A673 (cell line): ENCODE data around the gene HMOX2. TPM values are rescaled to one million over a fixed set of nuclear protein-coding genes. Genes with fewer than 3 reads are reported as not detected.

Experiments used
- BruUV-seq: library from RNA; stranded (reverse); fragments of 400-500 nt; replicated peaks from 2 replicates; lab custom pipeline; 2021; lab: Mats Ljungman, UMichigan
- CTCF ChIA-PET: fragments of 300-600 bp; sonication (Branson Sonifier 250); formaldehyde crosslinking; loops from one replicate; lab custom pipeline; 2022; ENCODE audit warnings: antibody characterized with exemption; lab: Charles Lee
- POLR2A ChIA-PET: fragments of 300-600 bp; sonication (Branson Sonifier 250); formaldehyde crosslinking; loops from one replicate; lab custom pipeline; 2022; ENCODE audit warnings: antibody characterized with exemption; ENCODE audit not compliant: low non-redundant PET; lab: Charles Lee
- DNase-seq: peaks from one replicate; pipeline ENCODE4 v3.0.0-alpha.2; 2015; ENCODE audit warnings: low spot score
- H3K27ac ChIP-seq: fragments of 200-600 bp; sonication (generic); 2 replicates; pipeline ENCODE4 v1.5.1; 2016; ENCODE audit warnings: mixed run types, low read depth, mild to moderate bottlenecking, mixed read lengths, antibody characterized with exemption, low read length; ENCODE audit not compliant: poor library complexity, severe bottlenecking
- H3K27me3 ChIP-seq: fragments of 200-600 bp; sonication (generic); replicated peaks from 2 replicates; pipeline ENCODE4 v1.6.1; 2017; ENCODE audit warnings: mixed run types, low read depth, mild to moderate bottlenecking, mixed read lengths, antibody characterized with exemption, low read length; ENCODE audit not compliant: insufficient read depth, poor library complexity
- H3K36me3 ChIP-seq: fragments of 200-600 bp; sonication (generic); 2 replicates; pipeline ENCODE4 v1.6.1; 2016; ENCODE audit warnings: mixed run types, mild to moderate bottlenecking, mixed read lengths, antibody characterized with exemption, low read length; ENCODE audit not compliant: insufficient read depth, poor library complexity, severe bottlenecking
- H3K4me1 ChIP-seq: fragments of 200-600 bp; sonication (generic); 2 replicates; pipeline ENCODE4 v1.6.1; 2017; ENCODE audit warnings: mixed run types, mild to moderate bottlenecking, mixed read lengths, antibody characterized with exemption, low read length; ENCODE audit not compliant: insufficient read depth, poor library complexity, severe bottlenecking
- H3K4me3 ChIP-seq: fragments of 200-600 bp; sonication (generic); 2 replicates; pipeline ENCODE4 v1.5.1; 2016; ENCODE audit warnings: low read depth, mixed run types, mild to moderate bottlenecking, mixed read lengths, low read length; ENCODE audit not compliant: poor library complexity, severe bottlenecking
- H3K9me3 ChIP-seq: fragments of 200-600 bp; sonication (generic); 2 replicates; pipeline ENCODE4 v1.6.1; 2016; ENCODE audit warnings: mixed run types, low read depth, mild to moderate bottlenecking, mixed read lengths, antibody characterized with exemption, low read length; ENCODE audit not compliant: poor library complexity, severe bottlenecking
- CTCF ChIP-seq: fragments of 300-800, 200-600 bp; sonication (generic); conservative IDR thresholded peaks from 2 replicates; pipeline ENCODE4 v1.5.1; 2017; ENCODE audit warnings: low read depth, mild to moderate bottlenecking, antibody characterized with exemption, low read length, moderate library complexity, mixed read lengths
- EZH2 ChIP-seq: fragments of 200-600 bp; sonication (generic); IDR thresholded peaks from 2 replicates; pipeline ENCODE4 v1.6.1; 2017; ENCODE audit warnings: borderline replicate concordance, low read depth, mild to moderate bottlenecking, mixed read lengths, antibody characterized with exemption, low read length; ENCODE audit not compliant: poor library complexity, severe bottlenecking
- intact Hi-C: fragments of 100-400 bp; cut with micrococcal nuclease; formaldehyde crosslinking; loops from one replicate; pipeline ENCODE4 v1.10.0; 2022; ENCODE audit not compliant: unreplicated experiment
- total RNA-seq: library from RNA; stranded (reverse); gene quantifications from 2 replicates; pipeline ENCODE4 v1.2.3, GENCODE V29; 2021

Gene HMOX2
- total RNA-seq, 1 experiment from 2014 or later, result 63.0 TPM

DNA sequence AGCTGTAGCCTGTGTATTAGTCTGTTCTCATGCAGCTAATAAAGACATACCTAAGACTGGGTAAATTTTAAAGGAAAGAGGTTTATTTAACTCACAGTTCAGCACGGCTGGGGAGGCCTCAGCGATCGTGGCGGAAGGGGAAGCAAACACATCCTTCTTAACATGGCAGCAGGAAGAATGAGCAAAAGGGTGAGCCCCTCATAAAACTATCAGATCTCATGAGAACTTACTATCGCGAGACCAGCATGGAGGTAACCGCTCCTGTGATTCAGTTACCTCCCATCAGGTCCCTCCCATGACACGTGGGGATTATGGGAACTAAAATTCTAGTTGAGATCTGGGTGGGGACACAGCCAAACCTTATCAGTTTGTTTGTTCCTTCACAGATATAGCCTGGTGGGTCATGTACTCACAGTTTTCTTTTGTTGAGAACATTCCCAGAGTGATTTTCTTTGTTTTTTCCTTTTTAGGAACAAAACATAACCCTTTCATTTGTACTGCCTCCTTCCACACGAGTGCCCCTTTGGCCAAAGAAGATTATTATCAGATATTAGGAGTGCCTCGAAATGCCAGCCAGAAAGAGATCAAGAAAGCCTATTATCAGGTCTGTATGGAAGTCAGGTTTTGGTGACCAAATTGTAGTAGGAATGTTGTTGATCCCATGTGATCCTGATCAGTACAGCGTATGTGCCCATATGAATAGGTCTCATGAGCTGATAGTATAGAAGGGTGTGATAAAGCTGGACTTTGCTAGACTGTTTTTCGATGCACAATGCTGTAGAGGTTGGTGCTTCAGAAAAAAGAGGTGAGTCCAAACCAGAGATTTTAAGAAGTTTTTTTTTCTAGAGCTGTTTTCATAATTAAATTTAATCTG lies 42.0 kb upstream of the HMOX2 start:
- Histone ChIP-seq H3K27me3 (no peaks in the 10 kb centered on the region), H3K27ac (no peak overlapping the region), H3K4me3 (no peak overlapping the region), H3K4me1 (peaks cover 3% of the 10 kb centered on the region), H3K9me3 (no peaks in the 10 kb centered on the region), H3K36me3 (peaks cover 44% of the 10 kb centered on the region)
- BruUV-seq, result no TSS peak
- CTCF ChIA-PET, result no interaction called here
- POLR2A ChIA-PET, result no interaction called here
- intact Hi-C loops, result no loop called here
- no peak for DNase-seq
- TF ChIP-seq CTCF, result no peak
- TF ChIP-seq EZH2, result no peak

GRCh38 chr16:4435337-4436067 lies 40.7 kb upstream of the HMOX2 start:
- Histone ChIP-seq H3K9me3 (no peaks in the 10 kb centered on the region), H3K36me3 (peaks cover 57% of the 10 kb centered on the region), H3K4me1 (peaks cover 3% of the 10 kb centered on the region), H3K27ac (no peak overlapping the region), H3K4me3 (no peak overlapping the region), H3K27me3 (no peaks in the 10 kb centered on the region)
- TF ChIP-seq CTCF, result no peak
- no peak for TF ChIP-seq EZH2
- intact Hi-C loops, result no loop called here
- POLR2A ChIA-PET, result no interaction called here
- CTCF ChIA-PET, result no interaction called here
- no TSS peak for BruUV-seq
- DNase-seq, result no peak

DNA sequence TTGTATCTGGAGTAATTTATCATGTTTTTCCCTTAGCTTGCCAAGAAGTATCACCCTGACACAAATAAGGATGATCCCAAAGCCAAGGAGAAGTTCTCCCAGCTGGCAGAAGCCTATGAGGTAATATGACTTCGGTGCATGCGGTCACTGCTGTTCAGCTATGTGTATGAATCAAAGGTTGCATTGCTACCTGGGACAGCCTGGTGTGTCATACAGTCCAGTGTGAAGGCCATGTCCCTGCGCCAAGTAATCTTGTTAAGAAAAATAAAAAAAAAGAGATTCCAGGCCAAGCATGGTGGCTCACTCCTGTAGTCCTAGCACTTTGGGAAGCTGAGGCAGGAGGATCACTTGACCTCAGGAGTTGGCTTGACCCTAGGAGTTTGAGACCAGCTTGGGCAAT lies 38.8 kb upstream of the HMOX2 start:
- Histone ChIP-seq H3K27me3 (no peaks in the 10 kb centered on the region), H3K9me3 (no peaks in the 10 kb centered on the region), H3K4me1 (peaks cover 3% of the 10 kb centered on the region), H3K36me3 (peaks cover 70% of the 10 kb centered on the region), H3K4me3 (no peak overlapping the region), H3K27ac (no peak overlapping the region)
- intact Hi-C loops, result no loop called here
- POLR2A ChIA-PET, result no interaction called here
- CTCF ChIA-PET, result no interaction called here
- no peak for TF ChIP-seq EZH2
- no peak for TF ChIP-seq CTCF
- BruUV-seq, result no TSS peak
- no peak for DNase-seq
